Activated gamma-delta T cell (primary cell): ENCODE measurements around the gene DAPK1.

Experiments used
- DNase-seq: peaks from one replicate; lab custom pipeline; 2025; lab: John Stamatoyannopoulos, UW

The DAPK1 gene

DNA sequence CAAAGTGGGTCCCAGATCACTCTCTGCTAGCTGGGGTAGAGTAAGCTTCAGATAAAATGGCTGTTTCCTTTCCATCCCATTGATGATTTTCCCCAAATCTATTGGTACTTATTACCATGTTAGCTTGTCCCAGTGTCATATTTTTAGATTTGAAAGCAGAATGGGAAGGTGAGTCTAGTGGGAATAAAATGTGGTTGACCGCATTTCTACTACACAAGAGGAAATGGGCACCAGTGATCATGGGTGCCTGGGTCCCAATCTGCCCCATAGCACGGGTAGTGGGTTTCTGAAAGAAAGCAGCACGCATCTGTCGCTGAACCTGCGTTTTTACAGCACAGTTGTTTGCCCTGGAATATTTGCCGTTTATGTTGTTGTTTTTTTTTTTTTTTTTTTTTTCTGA is 20.1 kb downstream of the DAPK1 start:
- no peak for DNase-seq

GRCh38 chr9:87518702-87519335 is 21.2 kb downstream of the DAPK1 start:
- no peak for DNase-seq

GRCh38 chr9:87519461-87519860 is 21.8 kb downstream of the DAPK1 start:
- no peak for DNase-seq

GRCh38 chr9:87520172-87520683 is 22.6 kb downstream of the DAPK1 start:
- no peak for DNase-seq

GRCh38 chr9:87521834-87522233 is 24.2 kb downstream of the DAPK1 start:
- DNase-seq, result no peak

DNA sequence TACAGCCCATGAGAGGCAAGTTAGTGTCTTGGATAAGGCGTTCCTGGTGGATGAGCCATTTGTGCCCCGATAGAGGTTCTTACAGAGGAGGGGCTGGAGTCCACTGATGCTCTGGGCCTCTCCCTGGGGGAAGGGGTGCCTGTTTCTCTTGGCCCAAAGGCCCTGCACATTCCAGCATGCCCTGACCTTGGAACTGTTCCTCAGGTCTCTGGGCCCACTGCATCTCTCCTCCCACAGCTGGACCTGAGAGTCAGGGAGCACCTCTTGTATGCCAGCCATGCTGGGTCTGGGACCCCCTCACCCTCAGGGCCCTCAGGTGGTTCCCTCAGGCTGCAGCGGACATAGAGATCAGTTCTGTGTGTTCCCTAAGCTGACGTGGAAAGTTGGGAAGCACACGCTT is 26.4 kb downstream of the DAPK1 start:
- no peak for DNase-seq

GRCh38 chr9:87525546-87526303 is 28.1 kb downstream of the DAPK1 start:
- DNase-seq, result no peak

- no peak for DNase-seq
These were observed 29.7 kb downstream of the DAPK1 start for GRCh38 chr9:87527211-87527916.

- no peak for DNase-seq
These were observed 31.3 kb downstream of the DAPK1 start for GRCh38 chr9:87528969-87529368.

GRCh38 chr9:87529671-87530070 is 32.0 kb downstream of the DAPK1 start:
- no peak for DNase-seq

DNA sequence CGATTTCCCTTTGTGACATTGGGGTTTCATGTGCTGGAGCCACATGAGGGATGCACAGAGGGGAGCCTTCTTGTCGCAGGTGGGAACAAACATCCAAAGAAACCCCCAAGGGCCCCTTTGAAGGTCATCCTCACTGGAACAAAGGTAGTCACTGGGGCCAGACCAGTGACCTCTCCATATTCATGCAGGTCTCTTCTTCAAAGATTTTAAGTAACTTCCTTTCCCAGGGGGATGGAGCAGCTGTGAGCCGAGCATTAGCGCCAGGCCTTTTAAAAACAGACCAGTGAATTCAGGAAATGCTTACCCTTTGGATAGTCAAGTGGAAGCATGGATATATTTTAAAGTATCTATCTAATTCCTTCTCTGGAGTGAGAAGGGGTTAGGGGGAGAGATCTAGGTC is 33.0 kb downstream of the DAPK1 start:
- DNase-seq, result no peak

- DNase-seq, result no peak
These were observed 34.0 kb downstream of the DAPK1 start for GRCh38 chr9:87531370-87532295.

- no peak for DNase-seq
These were observed 35.6 kb downstream of the DAPK1 start for GRCh38 chr9:87533271-87533670.

- no peak for DNase-seq
These were observed 36.4 kb downstream of the DAPK1 start for GRCh38 chr9:87534036-87534435.

GRCh38 chr9:87534957-87535356 is 37.3 kb downstream of the DAPK1 start:
- DNase-seq, result no peak

- DNase-seq, result no peak
These were observed 38.3 kb downstream of the DAPK1 start for GRCh38 chr9:87535817-87536539.

DNA sequence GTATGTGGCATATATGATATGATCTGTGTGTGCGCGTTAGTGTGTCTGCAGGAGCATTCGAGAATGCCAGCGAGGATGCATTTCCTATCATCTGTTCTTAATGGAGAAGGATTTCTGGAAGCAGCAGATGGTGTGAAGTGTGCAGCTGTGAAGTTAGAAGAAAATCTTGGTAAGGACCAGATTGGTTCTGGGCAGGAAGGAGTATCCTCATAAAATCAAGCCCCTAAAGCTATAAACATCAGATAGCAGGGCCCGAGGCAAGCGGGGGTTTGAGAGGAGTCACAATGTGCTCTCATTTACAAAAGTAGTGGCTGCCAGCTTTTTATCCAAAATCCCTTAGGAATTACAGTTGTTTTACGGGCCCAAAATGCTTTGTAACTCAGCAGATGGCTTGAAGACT is 40.0 kb downstream of the DAPK1 start:
- no peak for DNase-seq

GRCh38 chr9:87540444-87541105 is 42.9 kb downstream of the DAPK1 start:
- no peak for DNase-seq

- DNase-seq, result no peak
These were observed 44.0 kb downstream of the DAPK1 start for GRCh38 chr9:87541663-87542062.

DNA sequence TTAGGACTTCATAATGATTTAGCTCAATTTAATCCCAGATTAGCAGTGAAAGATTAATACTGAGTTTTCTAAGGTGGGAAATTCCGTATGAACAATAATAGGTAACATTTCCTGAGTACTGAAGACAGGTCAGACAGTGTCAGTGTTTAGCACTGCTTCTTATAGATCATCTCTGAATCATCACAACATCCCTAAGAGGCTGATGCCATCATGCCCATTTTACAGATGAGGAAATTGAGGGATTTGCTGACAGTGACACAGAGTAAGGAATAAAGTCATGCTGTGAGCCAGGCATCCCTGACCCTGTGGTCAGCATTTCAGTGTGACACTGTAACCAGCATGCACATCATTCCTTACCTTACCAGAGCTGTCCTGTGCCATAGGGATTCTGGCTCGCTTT is 44.5 kb downstream of the DAPK1 start:
- no peak for DNase-seq

- no peak for DNase-seq
These were observed 45.6 kb downstream of the DAPK1 start for GRCh38 chr9:87543251-87543650.
